MCF 10A (cell line): ENCODE results near the gene SCAPER. TPM values are rescaled to one million over a fixed set of nuclear protein-coding genes. Genes with fewer than 3 reads are reported as not detected.

Source experiments
- BruUV-seq: library from RNA; stranded (reverse); fragments of 400-500 nt; replicated peaks from 2 replicates; lab custom pipeline; 2021; lab: Mats Ljungman, UMichigan
- CTCF ChIA-PET: fragments of 300-600 bp; sonication (Branson Sonifier 250); formaldehyde crosslinking; extraction: SDS; loops from one replicate; lab custom pipeline; 2021; ENCODE audit warnings: antibody characterized with exemption, inconsistent platforms; lab: Yijun Ruan, JAX
- POLR2A ChIA-PET: fragments of 300-600, 350-650 bp; sonication (Branson Sonifier 250); formaldehyde crosslinking; extraction: SDS; loops from one replicate; lab custom pipeline; 2020; ENCODE audit warnings: antibody characterized with exemption, inconsistent platforms; lab: Yijun Ruan, JAX
- DNase-seq: peaks from one replicate; pipeline ENCODE4 v3.0.0-alpha.2; 2018; ENCODE audit not compliant: unreplicated experiment
- H3K27ac Mint-ChIP-seq: one replicate; pipeline ENCODE4 v1.8.0; 2022; ENCODE audit warnings: mild to moderate bottlenecking, low read depth, mixed read lengths; ENCODE audit not compliant: unreplicated experiment
- H3K27me3 Mint-ChIP-seq: one replicate; pipeline ENCODE4 v1.8.0; 2022; ENCODE audit warnings: mixed read lengths; ENCODE audit not compliant: insufficient read depth, unreplicated experiment
- H3K36me3 Mint-ChIP-seq: one replicate; pipeline ENCODE4 v1.8.0; 2022; ENCODE audit warnings: mild to moderate bottlenecking, moderate library complexity, mixed read lengths; ENCODE audit not compliant: insufficient read depth, unreplicated experiment
- H3K4me1 Mint-ChIP-seq: one replicate; pipeline ENCODE4 v1.8.0; 2022; ENCODE audit warnings: mixed read lengths; ENCODE audit not compliant: insufficient read depth, unreplicated experiment
- H3K4me3 Mint-ChIP-seq: one replicate; pipeline ENCODE4 v1.8.0; 2022; ENCODE audit warnings: mild to moderate bottlenecking, moderate library complexity, mixed read lengths; ENCODE audit not compliant: unreplicated experiment
- H3K9me3 Mint-ChIP-seq: one replicate; pipeline ENCODE4 v1.8.0; 2022; ENCODE audit warnings: mixed read lengths; ENCODE audit not compliant: unreplicated experiment
- intact Hi-C: fragments of 100-400 bp; cut with micrococcal nuclease; formaldehyde crosslinking; loops from 2 replicates; pipeline ENCODE4 v1.14.1; 2022
- total RNA-seq: library from RNA; stranded (reverse); gene quantifications from 2 replicates; pipeline ENCODE4 v1.2.3, GENCODE V29; 2022
- TF ChIP-seq, protein P1 (sequence below): fragments of 200-600 bp; IDR thresholded peaks from one replicate; pipeline ENCODE4 v1.8.0; 2022; ENCODE audit warnings: antibody characterized with exemption, mild to moderate bottlenecking; ENCODE audit not compliant: unreplicated experiment

SCAPER gene
- total RNA-seq, 1 experiment from 2014 or later: 9.5 TPM

DNA sequence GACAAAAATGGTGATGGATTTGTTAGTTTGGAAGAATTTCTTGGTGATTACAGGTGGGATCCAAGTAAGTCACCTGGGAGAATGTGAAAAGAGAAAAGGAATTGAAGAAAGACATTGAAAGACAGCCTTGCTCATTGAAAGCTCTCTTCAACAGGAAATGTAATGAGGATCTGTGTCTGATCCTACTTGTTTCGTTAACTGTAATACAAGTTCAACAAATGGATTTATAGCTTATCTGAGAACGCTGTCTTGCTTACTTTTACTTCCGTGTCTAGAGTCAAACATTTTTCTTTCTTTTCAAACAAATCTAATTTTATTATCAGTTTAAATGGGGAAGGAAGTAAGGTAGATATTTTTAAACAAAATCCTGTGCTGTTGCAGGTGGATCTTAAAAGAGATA is 42.3 kb upstream of the SCAPER start:
- intact Hi-C loops: no loop called here
- TF ChIP-seq, protein P1, sequence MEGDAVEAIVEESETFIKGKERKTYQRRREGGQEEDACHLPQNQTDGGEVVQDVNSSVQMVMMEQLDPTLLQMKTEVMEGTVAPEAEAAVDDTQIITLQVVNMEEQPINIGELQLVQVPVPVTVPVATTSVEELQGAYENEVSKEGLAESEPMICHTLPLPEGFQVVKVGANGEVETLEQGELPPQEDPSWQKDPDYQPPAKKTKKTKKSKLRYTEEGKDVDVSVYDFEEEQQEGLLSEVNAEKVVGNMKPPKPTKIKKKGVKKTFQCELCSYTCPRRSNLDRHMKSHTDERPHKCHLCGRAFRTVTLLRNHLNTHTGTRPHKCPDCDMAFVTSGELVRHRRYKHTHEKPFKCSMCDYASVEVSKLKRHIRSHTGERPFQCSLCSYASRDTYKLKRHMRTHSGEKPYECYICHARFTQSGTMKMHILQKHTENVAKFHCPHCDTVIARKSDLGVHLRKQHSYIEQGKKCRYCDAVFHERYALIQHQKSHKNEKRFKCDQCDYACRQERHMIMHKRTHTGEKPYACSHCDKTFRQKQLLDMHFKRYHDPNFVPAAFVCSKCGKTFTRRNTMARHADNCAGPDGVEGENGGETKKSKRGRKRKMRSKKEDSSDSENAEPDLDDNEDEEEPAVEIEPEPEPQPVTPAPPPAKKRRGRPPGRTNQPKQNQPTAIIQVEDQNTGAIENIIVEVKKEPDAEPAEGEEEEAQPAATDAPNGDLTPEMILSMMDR: no peak
- POLR2A ChIA-PET: interaction anchor here (0.9 to 4.7 kb wide), 3 partner anchors 9 to 16 kb away, joined by 3 to 26 read pairs (median 4); partner anchors contain the start of gene RCN2

DNA sequence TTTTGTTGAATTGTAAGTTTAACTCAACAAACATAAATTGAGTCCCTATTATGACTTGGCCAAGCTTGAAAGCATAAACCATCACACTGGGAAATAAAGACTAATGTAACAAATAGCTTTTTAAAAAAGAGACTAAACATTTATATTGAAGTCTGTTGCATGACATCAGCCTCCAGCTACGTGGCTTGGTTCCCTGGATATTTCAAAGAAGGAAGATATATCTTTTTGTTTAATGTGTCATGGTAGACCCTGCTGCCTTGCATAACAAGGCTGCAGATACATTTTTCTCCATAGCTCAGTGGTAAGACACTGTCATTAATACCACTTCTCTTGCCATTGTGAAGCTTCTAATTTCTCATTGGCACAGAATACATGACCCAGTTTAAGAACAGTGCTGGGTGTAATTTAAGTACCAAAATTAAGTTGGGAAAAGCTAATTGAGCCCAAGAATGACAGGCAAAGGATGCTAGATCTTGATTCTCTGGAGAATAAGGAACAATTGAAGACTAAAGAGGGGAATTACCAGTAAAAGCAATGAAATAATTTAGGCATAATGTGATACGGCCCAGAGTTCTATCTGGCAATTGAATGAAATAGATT is 40.5 kb upstream of the SCAPER start:
- intact Hi-C loops: no loop called here

More for the DNA sequence above, 42.3 kb upstream of the SCAPER start:
- Mint-ChIP-seq H3K4me3 (no peak overlapping the region), H3K9me3 (no peaks in the 10 kb centered on the region), H3K36me3 (peaks cover 78% of the 10 kb centered on the region), H3K27me3 (no peaks in the 10 kb centered on the region), H3K4me1 (no peaks in the 10 kb centered on the region), H3K27ac (no peak overlapping the region)
- BruUV-seq: no TSS peak
- no peak for DNase-seq
- CTCF ChIA-PET: interaction anchor here (0.7 to 0.9 kb wide), 2 partner anchors 43 to 113 kb away, joined by 3 read pairs; no protein-coding TSS in a partner anchor

DNA sequence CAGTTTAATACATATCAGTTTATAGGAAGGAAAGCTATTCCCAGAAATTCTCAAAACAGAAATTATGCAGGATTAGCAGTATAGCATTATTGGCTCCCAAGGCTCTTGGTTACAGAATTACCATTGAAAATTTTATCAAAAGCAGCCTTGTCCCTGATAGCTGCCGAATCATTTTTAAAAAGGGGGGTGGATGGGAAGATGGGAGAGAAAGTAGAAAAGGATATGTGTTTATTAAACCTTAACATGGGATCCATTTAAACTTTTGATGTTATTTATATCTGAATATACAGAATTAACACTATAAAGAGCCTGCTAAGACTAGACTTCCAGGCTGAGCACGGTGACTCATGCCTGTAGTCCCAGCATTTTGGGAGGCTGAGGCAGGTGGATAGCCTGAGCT is 37.2 kb upstream of the SCAPER start:
- peaks cover 82% of the 10 kb centered on the region for H3K36me3 Mint-ChIP-seq
- no TSS peak for BruUV-seq
- no peaks in the 10 kb centered on the region for H3K4me1 Mint-ChIP-seq
- H3K4me3 Mint-ChIP-seq: no peak overlapping the region
- intact Hi-C loops: no loop called here
- no peaks in the 10 kb centered on the region for H3K9me3 Mint-ChIP-seq
- ChIA-PET CTCF (interaction anchor here (1.5 kb wide), 1 partner anchor 41 kb away, joined by 3 read pairs; no protein-coding TSS in a partner anchor), POLR2A (interaction anchor here (0.8 to 4.4 kb wide), 4 partner anchors 9 to 21 kb away, joined by 3 to 26 read pairs (median 4); partner anchors contain the start of gene RCN2)
- DNase-seq: no peak
- TF ChIP-seq, protein P1: no peak
- H3K27ac Mint-ChIP-seq: no peak overlapping the region
- H3K27me3 Mint-ChIP-seq: no peaks in the 10 kb centered on the region

More for the DNA sequence above, 40.5 kb upstream of the SCAPER start:
- no TSS peak for BruUV-seq
- Mint-ChIP-seq H3K9me3 (no peaks in the 10 kb centered on the region), H3K36me3 (peaks cover 87% of the 10 kb centered on the region), H3K4me1 (no peaks in the 10 kb centered on the region), H3K4me3 (no peak overlapping the region), H3K27me3 (no peaks in the 10 kb centered on the region), H3K27ac (no peak overlapping the region)
- ChIA-PET POLR2A (interaction anchor here (4.7 kb wide), 1 partner anchor 14 kb away, joined by 26 read pairs; the partner anchor contains the start of gene RCN2), CTCF (interaction anchor here (0.6 to 0.7 kb wide), 2 partner anchors 12 to 1318 kb away, joined by 3 read pairs; no protein-coding TSS in a partner anchor)
- TF ChIP-seq, protein P1: no peak
- DNase-seq: no peak

DNA sequence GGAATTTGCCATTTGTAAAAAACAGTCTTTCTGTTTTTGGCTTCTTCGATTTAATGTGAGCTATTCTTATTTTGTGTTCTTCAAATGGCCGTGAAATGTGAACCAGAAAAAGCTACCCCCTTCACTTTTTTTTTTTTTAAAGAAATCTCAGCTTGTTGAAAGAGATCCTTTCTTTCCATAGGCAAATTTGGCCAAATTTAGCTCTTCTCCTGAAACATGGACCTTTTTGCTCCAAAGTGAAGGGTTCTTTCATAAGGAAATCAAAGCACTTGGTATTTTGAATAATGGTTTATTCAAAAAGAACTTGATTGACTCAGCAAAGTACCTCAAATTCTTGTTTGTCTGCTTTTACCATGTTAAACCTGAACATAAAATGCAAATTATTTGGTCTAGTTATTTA is 36.5 kb upstream of the SCAPER start:
- POLR2A ChIA-PET: interaction anchor here (0.8 to 4.4 kb wide), 5 partner anchors 10 to 602 kb away, joined by 3 to 26 read pairs (median 4); partner anchors contain the start of gene RCN2
- BruUV-seq: no TSS peak
- no peaks in the 10 kb centered on the region for H3K9me3 Mint-ChIP-seq
- no peaks in the 10 kb centered on the region for H3K27me3 Mint-ChIP-seq
- TF ChIP-seq, protein P1: no peak
- intact Hi-C loops: no loop called here
- no peak overlapping the region for H3K4me3 Mint-ChIP-seq
- H3K4me1 Mint-ChIP-seq: peaks cover 2% of the 10 kb centered on the region
- CTCF ChIA-PET: interaction anchor here (0.7 to 1.5 kb wide), 4 partner anchors 10 to 85 kb away, joined by 3 to 5 read pairs (median 3); partner anchors contain the start of gene RCN2
- H3K27ac Mint-ChIP-seq: no peak overlapping the region
- peaks cover 81% of the 10 kb centered on the region for H3K36me3 Mint-ChIP-seq
- no peak for DNase-seq
